Head of caudate nucleus (tissue), 42 donors: ENCODE measurements around the gene COTL1.
"Not testable (repeated sequence)": the region's sequence is repeated elsewhere in the genome, so short reads cannot be mapped to it uniquely, and the experiment has no call there.

Source experiments
- DNase-seq, 42 donors: peaks; one replicate each; pipeline versions ENCODE4 v3.0.0 to v3.0.0-alpha.2; 2020 to 2021; ENCODE audit warnings: mixed read lengths in 7 of 42
- intact Hi-C: fragments of 100-400 bp; cut with DNase I; formaldehyde crosslinking; loops from one replicate; pipeline ENCODE4 v1.15.0; 2022

COTL1 gene

GRCh38 chr16:84527532-84528269 lies 90.2 kb downstream of the COTL1 start:
- DNase-seq: peak in 1 of 42 donors; percentile 19
- intact Hi-C loops: no loop called here

GRCh38 chr16:84526794-84527531 lies 90.9 kb downstream of the COTL1 start:
- intact Hi-C loops: no loop called here
- DNase-seq: peak in 1 of 42 donors; percentile 21

GRCh38 chr16:84524941-84525581 lies 92.8 kb downstream of the COTL1 start:
- DNase-seq, intact Hi-C loops: not testable (repeated sequence)

DNA sequence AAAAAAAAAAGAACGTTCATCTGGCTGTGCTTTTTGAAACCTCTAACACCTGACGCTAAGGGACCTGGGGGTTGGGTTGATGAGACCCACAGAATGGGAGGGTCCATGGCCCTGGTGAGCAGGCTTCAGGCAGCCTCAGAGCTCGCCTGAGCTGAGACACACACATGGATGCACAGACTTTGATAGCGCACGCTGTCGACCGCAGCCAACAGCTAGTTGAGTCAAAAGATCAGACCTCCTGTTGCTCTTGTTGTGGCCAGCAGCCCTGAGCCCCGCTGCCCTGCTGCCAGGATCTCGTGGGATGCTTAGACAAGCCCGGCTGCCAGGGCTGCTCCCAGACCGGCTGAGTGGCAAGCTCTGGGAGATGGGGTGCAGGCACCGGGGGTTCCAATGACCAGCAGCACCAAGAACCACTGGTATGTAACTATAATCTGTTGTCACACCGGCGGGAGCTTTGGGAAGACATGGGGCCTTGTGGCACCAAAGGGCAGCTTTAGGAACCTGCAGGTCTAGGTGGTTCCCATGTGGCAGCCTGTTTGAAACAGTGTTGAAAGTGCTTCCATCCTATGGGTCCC lies 93.4 kb downstream of the COTL1 start:
- intact Hi-C loops: no loop called here
- no peak for DNase-seq

DNA sequence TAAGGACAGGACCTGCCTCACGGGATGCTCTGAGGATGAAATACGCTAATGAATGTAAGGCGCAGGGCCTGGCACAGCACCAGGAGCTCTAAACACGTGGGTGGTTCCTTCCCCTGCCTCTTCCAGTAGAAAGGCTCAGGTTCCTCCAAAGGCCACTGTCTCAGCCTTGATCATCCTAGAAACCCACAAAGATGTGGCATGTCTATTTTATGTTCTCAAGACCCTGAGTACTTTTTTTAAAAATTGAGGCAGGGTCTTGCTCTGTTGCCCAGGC lies 96.4 kb downstream of the COTL1 start:
- intact Hi-C loops: no loop called here
- no peak for DNase-seq

- intact Hi-C loops: no loop called here
- DNase-seq: no peak
Observed at GRCh38 chr16:84520725-84521496, 97.0 kb downstream of the COTL1 start.

DNA sequence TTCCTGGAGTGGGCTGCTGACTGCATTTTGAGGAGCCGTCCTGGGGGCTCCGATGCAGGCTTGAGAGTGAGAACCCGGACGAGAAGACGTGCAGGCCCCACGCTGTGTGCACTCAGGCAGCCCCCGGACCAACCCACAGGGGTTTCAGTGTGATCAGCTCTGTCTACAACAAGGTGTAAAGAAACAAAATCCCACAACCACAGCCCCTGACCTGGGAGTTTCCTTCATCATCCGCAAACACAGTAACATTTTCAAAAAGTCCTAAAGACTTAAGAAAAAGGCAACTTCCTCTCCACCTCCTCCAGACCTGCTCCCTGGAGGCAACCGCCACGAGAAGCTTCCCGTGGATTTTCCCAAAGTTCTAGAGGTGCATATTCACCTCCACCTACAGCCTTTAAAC lies 98.0 kb downstream of the COTL1 start:
- no peak for DNase-seq
- intact Hi-C loops: loop anchor here (5.0 kb wide), 1 partner anchor 207 kb away; no protein-coding TSS in a partner anchor

GRCh38 chr16:84518804-84519341 lies 99.0 kb downstream of the COTL1 start:
- no peak for DNase-seq
- intact Hi-C loops: loop anchor here (5.0 kb wide), 1 partner anchor 208 kb away; no protein-coding TSS in a partner anchor

- intact Hi-C loops: loop anchor here (5.0 kb wide), 1 partner anchor 209 kb away; no protein-coding TSS in a partner anchor
- not testable (repeated sequence) for DNase-seq
Observed at GRCh38 chr16:84518220-84518619, 99.7 kb downstream of the COTL1 start.

GRCh38 chr16:84517366-84517765 lies 100.5 kb downstream of the COTL1 start:
- intact Hi-C loops: loop anchor here (5.0 kb wide), 1 partner anchor 210 kb away; no protein-coding TSS in a partner anchor

More at GRCh38 chr16:84517366-84517765, 100.5 kb downstream of the COTL1 start:
- DNase-seq: no peak
